Type B pancreatic cell (in vitro differentiated cells): ENCODE measurements around the gene ARVCF. TPM values are rescaled to one million over a fixed set of nuclear protein-coding genes. Genes with fewer than 3 reads are reported as not detected.

ENCODE experiments used
- DNase-seq: peaks from one replicate; pipeline ENCODE4 v3.0.0; 2021; ENCODE audit warnings: mixed read lengths; ENCODE audit not compliant: unreplicated experiment; ENCODE audit errors: extremely low spot score
- H3K27ac Mint-ChIP-seq: 2 replicates; pipeline ENCODE4 v1.8.0; 2021; ENCODE audit warnings: mild to moderate bottlenecking, mixed read lengths
- H3K27me3 Mint-ChIP-seq: 2 replicates; pipeline ENCODE4 v1.8.0; 2021; ENCODE audit warnings: mixed read lengths
- H3K36me3 Mint-ChIP-seq: 2 replicates; pipeline ENCODE4 v1.8.0; 2021; ENCODE audit warnings: mixed read lengths
- H3K4me1 Mint-ChIP-seq: one replicate; pipeline ENCODE4 v1.8.0; 2021; ENCODE audit warnings: mixed read lengths; ENCODE audit not compliant: unreplicated experiment
- H3K4me3 Mint-ChIP-seq: 2 replicates; pipeline ENCODE4 v1.8.0; 2021; ENCODE audit warnings: mild to moderate bottlenecking, mixed read lengths
- H3K9me3 Mint-ChIP-seq: 2 replicates; pipeline ENCODE4 v1.8.0; 2021; ENCODE audit warnings: mixed read lengths
- total RNA-seq: library from RNA; stranded (reverse); gene quantifications from 2 replicates; pipeline ENCODE4 v1.2.1, GENCODE V29; 2021; ENCODE audit warnings: low replicate concordance
- TF ChIP-seq, protein P1 (sequence below): fragments of 200-600 bp; sonication (generic); conservative IDR thresholded peaks from 2 replicates; pipeline ENCODE4 v1.5.0; 2021; ENCODE audit warnings: antibody characterized with exemption, mild to moderate bottlenecking

The ARVCF gene
- total RNA-seq, 1 donor from 2014 or later: 55.3 TPM

DNA sequence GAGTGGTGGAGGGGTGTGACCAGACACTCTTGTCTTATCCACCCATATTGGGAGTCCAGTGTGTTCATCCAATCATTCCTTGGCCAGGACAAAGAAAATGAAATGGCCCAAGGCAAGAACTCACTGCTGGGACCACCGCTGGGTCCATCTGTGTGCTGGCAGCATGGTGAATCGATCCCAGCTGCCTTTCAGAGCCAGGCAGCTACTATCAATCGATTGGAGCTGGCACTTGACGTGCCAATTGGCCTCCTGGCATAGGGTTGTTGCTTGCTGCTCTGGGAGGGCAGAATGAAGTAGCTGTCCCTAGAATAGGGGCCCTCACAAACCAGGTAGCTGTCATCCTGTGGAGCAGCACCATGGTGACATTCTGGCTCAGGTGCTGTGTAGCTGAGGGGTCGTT lies 1.4 kb upstream of the ARVCF start:
- H3K27ac Mint-ChIP-seq: no peak overlapping the region
- peak overlapping the region; percentile 88 for H3K4me3 Mint-ChIP-seq

DNA sequence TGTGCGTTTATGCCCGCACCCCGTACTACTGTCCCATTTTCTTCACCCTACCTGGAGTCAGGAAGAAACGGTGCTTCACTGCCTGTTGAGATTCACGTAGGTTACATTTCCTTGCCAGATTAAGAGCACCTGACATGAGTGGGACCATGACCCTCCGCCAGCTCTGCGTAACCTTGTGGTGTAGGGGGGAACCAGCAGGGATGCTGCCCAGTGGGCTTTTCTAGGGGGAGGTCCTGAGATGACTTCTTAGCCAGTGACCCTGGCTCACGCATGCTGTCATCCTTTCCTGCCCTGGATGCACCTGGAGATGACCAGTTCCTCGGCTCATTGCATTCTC lies 967 bp upstream of the ARVCF start:
- no peak for DNase-seq
- no peaks in the 10 kb centered on the region for H3K4me1 Mint-ChIP-seq
- TF ChIP-seq, protein P1, sequence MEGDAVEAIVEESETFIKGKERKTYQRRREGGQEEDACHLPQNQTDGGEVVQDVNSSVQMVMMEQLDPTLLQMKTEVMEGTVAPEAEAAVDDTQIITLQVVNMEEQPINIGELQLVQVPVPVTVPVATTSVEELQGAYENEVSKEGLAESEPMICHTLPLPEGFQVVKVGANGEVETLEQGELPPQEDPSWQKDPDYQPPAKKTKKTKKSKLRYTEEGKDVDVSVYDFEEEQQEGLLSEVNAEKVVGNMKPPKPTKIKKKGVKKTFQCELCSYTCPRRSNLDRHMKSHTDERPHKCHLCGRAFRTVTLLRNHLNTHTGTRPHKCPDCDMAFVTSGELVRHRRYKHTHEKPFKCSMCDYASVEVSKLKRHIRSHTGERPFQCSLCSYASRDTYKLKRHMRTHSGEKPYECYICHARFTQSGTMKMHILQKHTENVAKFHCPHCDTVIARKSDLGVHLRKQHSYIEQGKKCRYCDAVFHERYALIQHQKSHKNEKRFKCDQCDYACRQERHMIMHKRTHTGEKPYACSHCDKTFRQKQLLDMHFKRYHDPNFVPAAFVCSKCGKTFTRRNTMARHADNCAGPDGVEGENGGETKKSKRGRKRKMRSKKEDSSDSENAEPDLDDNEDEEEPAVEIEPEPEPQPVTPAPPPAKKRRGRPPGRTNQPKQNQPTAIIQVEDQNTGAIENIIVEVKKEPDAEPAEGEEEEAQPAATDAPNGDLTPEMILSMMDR: no peak
- H3K36me3 Mint-ChIP-seq: no peaks in the 10 kb centered on the region
- peak overlapping the region; percentile 88 for H3K4me3 Mint-ChIP-seq
- no peak overlapping the region for H3K27ac Mint-ChIP-seq
- H3K27me3 Mint-ChIP-seq: peaks cover 48% of the 10 kb centered on the region
- H3K9me3 Mint-ChIP-seq: no peaks in the 10 kb centered on the region

More for the DNA sequence above, 1.4 kb upstream of the ARVCF start:
- TF ChIP-seq, protein P1: no peak
- H3K4me1 Mint-ChIP-seq: no peaks in the 10 kb centered on the region
- peaks cover 48% of the 10 kb centered on the region for H3K27me3 Mint-ChIP-seq
- no peak for DNase-seq
- no peaks in the 10 kb centered on the region for H3K36me3 Mint-ChIP-seq
- H3K9me3 Mint-ChIP-seq: no peaks in the 10 kb centered on the region

DNA sequence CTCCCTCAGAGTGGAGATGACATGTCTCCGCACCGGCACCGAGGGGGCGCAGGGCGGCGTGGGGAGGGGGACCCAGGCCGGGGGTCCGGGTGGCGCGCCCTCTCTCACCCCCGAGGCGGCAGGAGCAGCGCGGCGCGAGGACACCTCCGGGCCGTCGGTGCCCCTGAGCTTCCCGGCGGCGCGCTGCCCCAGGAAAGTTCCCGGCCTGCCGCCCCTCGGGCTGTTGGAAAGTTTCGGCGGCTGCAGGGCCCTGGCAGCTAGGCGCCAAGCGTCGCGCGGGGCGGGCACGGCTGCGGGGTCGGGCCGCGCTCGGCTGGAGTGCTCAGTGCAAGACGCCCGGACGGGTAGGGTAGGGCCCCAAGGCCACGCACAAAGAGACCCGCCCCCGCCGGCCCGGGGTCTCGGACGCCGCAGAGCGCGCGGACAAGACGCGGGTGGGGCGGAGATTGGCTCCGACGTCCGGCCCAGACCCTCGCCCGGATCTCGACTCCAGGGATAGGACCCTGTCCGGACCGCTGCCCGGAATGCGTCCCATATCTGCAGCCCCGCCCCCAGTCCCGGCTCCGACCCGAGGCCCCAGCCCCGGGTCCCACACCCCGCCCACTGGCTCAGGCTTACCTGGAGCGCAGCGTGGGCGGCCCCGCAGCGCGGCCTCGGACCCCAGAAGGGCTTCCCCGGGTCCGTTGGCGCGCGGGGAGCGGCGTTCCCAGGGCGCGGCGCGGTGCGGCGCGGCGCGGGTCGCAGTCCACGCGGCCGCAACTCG lies 471 bp downstream of the ARVCF start:
- TF ChIP-seq, protein P1: no peak
- no peaks in the 10 kb centered on the region for H3K36me3 Mint-ChIP-seq
- H3K9me3 Mint-ChIP-seq: no peaks in the 10 kb centered on the region
- no peak for DNase-seq
- no peaks in the 10 kb centered on the region for H3K4me1 Mint-ChIP-seq
- peaks cover 48% of the 10 kb centered on the region for H3K27me3 Mint-ChIP-seq
- no peak overlapping the region for H3K4me3 Mint-ChIP-seq
- no peak overlapping the region for H3K27ac Mint-ChIP-seq

DNA sequence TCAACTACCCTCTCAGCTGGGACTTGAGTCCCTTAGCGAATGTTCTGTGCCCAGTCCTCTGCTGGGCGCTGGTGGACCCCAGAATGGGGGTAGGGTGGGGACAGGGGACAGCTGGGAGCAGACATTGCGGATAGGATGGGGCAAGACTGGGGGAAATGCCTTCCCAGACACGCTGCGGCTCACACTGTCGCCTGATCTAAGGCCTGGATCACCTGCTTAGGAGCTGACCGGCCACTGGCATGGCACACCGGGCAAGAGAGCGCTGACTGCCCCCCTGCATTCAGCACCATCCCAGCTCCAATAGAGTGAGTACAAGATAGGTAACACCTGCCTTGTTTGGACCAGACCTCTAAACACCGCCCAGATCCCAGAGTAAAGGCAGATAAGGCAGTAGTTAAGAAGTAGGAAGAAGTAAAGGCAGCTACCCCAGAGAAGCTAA lies 1.4 kb downstream of the ARVCF start:
- Mint-ChIP-seq H3K4me1 (no peaks in the 10 kb centered on the region), H3K27me3 (peaks cover 48% of the 10 kb centered on the region), H3K27ac (no peak overlapping the region), H3K4me3 (peak overlapping the region; percentile 80), H3K36me3 (no peaks in the 10 kb centered on the region), H3K9me3 (no peaks in the 10 kb centered on the region)
- TF ChIP-seq, protein P1: no peak
- DNase-seq: no peak

DNA sequence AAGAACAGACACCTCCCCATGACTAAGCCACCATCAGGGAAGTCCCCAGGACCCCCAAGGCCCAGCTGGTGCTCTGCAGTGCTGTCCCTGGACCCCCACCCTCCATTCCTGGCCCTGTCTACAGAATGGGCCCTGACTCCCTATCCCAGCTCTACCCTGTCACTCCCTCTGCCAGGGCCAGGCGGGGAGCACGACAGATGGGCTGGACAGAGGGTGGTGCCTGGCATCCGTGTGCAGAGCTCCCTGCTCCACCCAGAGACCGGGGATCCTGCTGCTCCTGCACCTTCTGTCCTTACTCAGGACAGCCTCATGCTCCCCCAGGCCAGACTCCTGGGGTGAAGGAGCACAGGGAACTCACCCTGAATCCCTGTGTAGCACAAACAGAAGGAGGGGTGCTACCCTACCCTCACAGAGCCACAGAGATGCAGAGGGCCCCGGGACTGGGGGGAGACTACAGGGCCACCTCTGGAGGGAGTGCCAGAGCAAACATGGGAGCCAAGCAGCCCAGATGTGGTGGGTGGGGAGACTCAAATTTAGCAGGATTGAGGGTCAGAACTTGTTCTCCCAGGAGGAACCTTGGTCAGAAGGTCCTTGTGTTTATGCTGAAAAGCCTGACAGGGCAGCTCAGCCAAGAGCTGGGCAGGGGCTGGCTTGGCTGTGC lies 2.0 kb downstream of the ARVCF start:
- DNase-seq: no peak
- Mint-ChIP-seq H3K36me3 (no peaks in the 10 kb centered on the region), H3K27me3 (peaks cover 43% of the 10 kb centered on the region), H3K4me3 (peak overlapping the region; percentile 80), H3K9me3 (no peaks in the 10 kb centered on the region), H3K4me1 (no peaks in the 10 kb centered on the region), H3K27ac (no peak overlapping the region)
- TF ChIP-seq, protein P1: no peak
